Testis (tissue), 2 donors: ENCODE measurements around the gene WDR47.

Source experiments
- POLR2A ChIP-seq: fragments of 450-650 bp; IDR thresholded peaks from one replicate; pipeline ENCODE4 v1.6.1; 2017; ENCODE audit warnings: antibody characterized with exemption, mild to moderate bottlenecking, moderate library complexity
- TF ChIP-seq, protein P1 (sequence below), 3 experiments: fragments of 450-650 bp in 2 of 3; fragments of 200-600 bp in 1 of 3; sonication (generic) in 1 of 3; IDR thresholded peaks; one replicate each; pipeline ENCODE4 v1.5.1; 2016 to 2019; ENCODE audit warnings: antibody characterized with exemption in 3 of 3, mild to moderate bottlenecking in 2 of 3, moderate library complexity in 1 of 3

GRCh38 chr1:108976658-108977057 lies 65.2 kb downstream of the WDR47 start:
- TF ChIP-seq POLR2A = no peak
- TF ChIP-seq, protein P1, sequence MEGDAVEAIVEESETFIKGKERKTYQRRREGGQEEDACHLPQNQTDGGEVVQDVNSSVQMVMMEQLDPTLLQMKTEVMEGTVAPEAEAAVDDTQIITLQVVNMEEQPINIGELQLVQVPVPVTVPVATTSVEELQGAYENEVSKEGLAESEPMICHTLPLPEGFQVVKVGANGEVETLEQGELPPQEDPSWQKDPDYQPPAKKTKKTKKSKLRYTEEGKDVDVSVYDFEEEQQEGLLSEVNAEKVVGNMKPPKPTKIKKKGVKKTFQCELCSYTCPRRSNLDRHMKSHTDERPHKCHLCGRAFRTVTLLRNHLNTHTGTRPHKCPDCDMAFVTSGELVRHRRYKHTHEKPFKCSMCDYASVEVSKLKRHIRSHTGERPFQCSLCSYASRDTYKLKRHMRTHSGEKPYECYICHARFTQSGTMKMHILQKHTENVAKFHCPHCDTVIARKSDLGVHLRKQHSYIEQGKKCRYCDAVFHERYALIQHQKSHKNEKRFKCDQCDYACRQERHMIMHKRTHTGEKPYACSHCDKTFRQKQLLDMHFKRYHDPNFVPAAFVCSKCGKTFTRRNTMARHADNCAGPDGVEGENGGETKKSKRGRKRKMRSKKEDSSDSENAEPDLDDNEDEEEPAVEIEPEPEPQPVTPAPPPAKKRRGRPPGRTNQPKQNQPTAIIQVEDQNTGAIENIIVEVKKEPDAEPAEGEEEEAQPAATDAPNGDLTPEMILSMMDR (IDR thresholded peaks at IDR 0.05) = no peak
